ENCODE results near the gene ANO6.

DNA sequence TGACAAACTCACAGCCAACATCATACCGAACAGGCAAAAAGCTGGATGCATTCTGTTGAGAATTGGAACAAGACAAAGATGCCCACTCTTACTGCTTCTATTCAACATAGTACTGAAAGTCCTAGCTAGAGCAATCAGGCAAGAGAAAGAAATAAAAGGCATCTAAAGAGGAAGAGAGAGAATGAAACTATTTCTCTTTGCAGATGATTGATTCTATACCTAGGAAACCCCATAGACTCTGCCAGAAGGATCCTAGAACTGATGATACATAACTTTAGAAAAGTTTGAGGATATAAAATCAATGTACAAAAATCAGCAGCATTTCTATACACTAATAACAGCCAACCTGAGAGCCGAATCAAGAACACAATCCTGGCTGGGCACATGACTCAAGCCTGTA is 6.1 kb upstream of the ANO6 start:
- no peak for TF ChIP-seq CTCF (IDR thresholded peaks at IDR 0.05)
- TF ChIP-seq EP300 (IDR thresholded peaks at IDR 0.05; ENCODE audit: low read depth) = no peak
